ENCODE measurements around the gene FXYD4.

The FXYD4 gene, protein sequence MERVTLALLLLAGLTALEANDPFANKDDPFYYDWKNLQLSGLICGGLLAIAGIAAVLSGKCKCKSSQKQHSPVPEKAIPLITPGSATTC
- long read RNA-seq, result 0 reads

DNA sequence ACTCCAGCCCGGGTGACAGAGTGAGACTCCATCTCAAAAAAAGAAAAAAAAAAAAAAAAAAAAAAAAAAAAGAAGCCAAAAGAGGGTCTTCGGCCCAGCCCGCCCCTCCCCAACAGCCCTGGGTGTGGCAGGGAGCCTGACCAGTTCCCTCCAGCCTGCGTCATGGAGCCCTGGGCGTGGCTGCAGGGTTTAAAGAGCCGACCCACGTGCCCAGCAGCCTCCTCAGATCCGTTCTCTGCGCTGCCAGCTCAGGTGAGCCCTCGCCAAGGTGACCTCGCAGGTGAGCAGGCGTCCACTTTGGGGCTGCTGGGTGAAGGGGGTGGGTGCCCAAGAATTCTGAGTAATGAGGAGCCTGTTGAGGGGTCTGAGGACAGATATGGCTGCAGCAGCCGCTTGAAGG is at the start of gene FXYD4:
TSS of gene FXYD4 (plus strand) at position 219 of the 400 bp plus-strand sequence. CDS start 2,111 bp downstream, outside the sequence.
- no peak for DNase-seq (ENCODE audit: low read depth in 1 of 2, low spot score in 1 of 2)
- no peak within 1 kb of the TSS for H3K4me3 ChIP-seq (replicated peaks; ENCODE audit: insufficient read depth, low read length)
- H3K27ac ChIP-seq (replicated peaks), result no peak within 1 kb of the TSS
- TF ChIP-seq, protein P1, sequence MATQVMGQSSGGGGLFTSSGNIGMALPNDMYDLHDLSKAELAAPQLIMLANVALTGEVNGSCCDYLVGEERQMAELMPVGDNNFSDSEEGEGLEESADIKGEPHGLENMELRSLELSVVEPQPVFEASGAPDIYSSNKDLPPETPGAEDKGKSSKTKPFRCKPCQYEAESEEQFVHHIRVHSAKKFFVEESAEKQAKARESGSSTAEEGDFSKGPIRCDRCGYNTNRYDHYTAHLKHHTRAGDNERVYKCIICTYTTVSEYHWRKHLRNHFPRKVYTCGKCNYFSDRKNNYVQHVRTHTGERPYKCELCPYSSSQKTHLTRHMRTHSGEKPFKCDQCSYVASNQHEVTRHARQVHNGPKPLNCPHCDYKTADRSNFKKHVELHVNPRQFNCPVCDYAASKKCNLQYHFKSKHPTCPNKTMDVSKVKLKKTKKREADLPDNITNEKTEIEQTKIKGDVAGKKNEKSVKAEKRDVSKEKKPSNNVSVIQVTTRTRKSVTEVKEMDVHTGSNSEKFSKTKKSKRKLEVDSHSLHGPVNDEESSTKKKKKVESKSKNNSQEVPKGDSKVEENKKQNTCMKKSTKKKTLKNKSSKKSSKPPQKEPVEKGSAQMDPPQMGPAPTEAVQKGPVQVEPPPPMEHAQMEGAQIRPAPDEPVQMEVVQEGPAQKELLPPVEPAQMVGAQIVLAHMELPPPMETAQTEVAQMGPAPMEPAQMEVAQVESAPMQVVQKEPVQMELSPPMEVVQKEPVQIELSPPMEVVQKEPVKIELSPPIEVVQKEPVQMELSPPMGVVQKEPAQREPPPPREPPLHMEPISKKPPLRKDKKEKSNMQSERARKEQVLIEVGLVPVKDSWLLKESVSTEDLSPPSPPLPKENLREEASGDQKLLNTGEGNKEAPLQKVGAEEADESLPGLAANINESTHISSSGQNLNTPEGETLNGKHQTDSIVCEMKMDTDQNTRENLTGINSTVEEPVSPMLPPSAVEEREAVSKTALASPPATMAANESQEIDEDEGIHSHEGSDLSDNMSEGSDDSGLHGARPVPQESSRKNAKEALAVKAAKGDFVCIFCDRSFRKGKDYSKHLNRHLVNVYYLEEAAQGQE (IDR thresholded peaks at IDR 0.05; ENCODE audit: insufficient replicate concordance, low read depth), result no peak
- no peak for TF ChIP-seq SPI1 (IDR thresholded peaks at IDR 0.05; ENCODE audit: borderline replicate concordance, low read depth)
- TF ChIP-seq, protein P2, sequence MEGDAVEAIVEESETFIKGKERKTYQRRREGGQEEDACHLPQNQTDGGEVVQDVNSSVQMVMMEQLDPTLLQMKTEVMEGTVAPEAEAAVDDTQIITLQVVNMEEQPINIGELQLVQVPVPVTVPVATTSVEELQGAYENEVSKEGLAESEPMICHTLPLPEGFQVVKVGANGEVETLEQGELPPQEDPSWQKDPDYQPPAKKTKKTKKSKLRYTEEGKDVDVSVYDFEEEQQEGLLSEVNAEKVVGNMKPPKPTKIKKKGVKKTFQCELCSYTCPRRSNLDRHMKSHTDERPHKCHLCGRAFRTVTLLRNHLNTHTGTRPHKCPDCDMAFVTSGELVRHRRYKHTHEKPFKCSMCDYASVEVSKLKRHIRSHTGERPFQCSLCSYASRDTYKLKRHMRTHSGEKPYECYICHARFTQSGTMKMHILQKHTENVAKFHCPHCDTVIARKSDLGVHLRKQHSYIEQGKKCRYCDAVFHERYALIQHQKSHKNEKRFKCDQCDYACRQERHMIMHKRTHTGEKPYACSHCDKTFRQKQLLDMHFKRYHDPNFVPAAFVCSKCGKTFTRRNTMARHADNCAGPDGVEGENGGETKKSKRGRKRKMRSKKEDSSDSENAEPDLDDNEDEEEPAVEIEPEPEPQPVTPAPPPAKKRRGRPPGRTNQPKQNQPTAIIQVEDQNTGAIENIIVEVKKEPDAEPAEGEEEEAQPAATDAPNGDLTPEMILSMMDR (IDR thresholded peaks at IDR 0.05; ENCODE audit: insufficient read depth, low read length), result no peak
- TF ChIP-seq GABPA (IDR thresholded peaks at IDR 0.05; ENCODE audit: low read depth), result no peak
- TF ChIP-seq POLR2AphosphoS5 (IDR thresholded peaks at IDR 0.05; ENCODE audit: low read depth), result no peak
- H3K27me3 ChIP-seq (ENCODE audit: insufficient read depth, poor library complexity, severe bottlenecking), result no peaks in the 10 kb centered on the region

DNA sequence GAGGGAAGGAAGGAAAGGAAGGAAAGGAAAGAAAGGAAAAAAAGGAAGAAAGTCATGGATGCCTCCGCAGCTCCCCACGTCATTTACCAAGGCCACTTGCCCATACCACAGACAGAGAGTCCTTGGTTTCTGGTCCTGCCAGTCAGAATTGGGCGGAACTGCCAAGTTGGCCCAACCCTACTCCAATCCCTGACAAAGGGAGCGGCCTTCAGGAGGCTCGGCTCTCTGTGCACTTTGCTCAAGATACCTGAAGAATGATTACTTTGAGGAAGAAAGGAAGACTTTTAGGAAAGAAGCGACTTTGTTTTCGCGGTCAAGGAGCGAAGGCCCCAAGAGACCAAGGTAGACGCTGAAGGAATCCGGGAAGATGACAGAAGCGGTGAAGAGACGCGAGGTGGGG is 49.1 kb upstream of the FXYD4 start:
- Histone ChIP-seq H3K27ac (replicated peaks) (no peak overlapping the region), H3K27me3 (ENCODE audit: insufficient read depth, poor library complexity, severe bottlenecking) (no peaks in the 10 kb centered on the region), H3K4me3 (replicated peaks; ENCODE audit: insufficient read depth, low read length) (no peak overlapping the region)
- TF ChIP-seq GABPA (IDR thresholded peaks at IDR 0.05; ENCODE audit: low read depth), result no peak
- no peak for DNase-seq (ENCODE audit: low read depth in 1 of 2, low spot score in 1 of 2)

DNA sequence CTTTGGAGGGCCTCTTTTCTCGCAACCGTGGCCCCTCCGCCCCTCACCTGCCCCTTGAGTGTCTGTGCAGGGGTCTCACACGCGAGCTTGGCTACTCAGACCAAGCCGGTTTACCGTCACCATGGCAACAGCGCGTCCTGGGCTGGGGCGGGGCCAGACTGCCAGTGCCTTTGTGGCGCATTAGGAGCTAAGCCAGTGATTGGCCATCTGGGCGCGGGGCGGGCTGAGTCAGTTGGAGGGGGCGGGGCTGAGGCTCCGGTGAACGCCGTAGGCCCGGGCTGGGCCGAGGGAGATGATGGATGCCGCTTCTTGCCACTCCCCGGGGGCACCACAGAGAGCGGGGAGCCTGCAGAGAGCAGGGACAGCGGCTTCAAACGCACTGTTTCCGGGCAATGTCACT is 48.7 kb upstream of the FXYD4 start:
- Histone ChIP-seq H3K27ac (replicated peaks) (no peak overlapping the region), H3K4me3 (replicated peaks; ENCODE audit: insufficient read depth, low read length) (no peak overlapping the region), H3K27me3 (ENCODE audit: insufficient read depth, poor library complexity, severe bottlenecking) (no peaks in the 10 kb centered on the region)
- DNase-seq (ENCODE audit: low read depth in 1 of 2, low spot score in 1 of 2), result no peak
- TF ChIP-seq POLR2AphosphoS5 (IDR thresholded peaks at IDR 0.05; ENCODE audit: low read depth), result no peak
- TF ChIP-seq SPI1 (IDR thresholded peaks at IDR 0.05; ENCODE audit: borderline replicate concordance, low read depth), result no peak
- TF ChIP-seq GABPA (IDR thresholded peaks at IDR 0.05; ENCODE audit: low read depth), result no peak
- TF ChIP-seq, protein P2 (IDR thresholded peaks at IDR 0.05; ENCODE audit: insufficient read depth, low read length), result no peak
- TF ChIP-seq, protein P1 (IDR thresholded peaks at IDR 0.05; ENCODE audit: insufficient replicate concordance, low read depth), result no peak

DNA sequence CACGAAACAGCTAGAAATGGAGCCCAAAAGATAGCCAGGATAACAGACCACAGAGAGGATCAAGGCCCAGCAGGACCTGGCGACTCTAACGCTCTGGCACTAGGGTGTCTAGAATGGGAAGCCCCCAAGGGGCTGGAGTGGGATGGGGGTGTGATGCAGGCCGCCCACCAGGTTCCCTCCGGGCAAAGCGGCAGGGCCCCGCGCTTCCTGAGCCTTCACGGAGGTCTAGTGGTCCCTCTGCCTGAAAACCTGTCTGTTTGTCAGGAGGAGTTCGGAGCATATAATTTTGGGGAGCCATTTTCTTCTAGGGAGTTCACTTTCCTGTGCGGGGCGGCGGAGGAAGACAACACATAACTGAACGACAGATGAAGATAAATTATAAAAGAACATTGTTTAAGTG is 48.2 kb upstream of the FXYD4 start:
- DNase-seq (ENCODE audit: low read depth in 1 of 2, low spot score in 1 of 2), result no peak
- TF ChIP-seq GABPA (IDR thresholded peaks at IDR 0.05; ENCODE audit: low read depth), result no peak

DNA sequence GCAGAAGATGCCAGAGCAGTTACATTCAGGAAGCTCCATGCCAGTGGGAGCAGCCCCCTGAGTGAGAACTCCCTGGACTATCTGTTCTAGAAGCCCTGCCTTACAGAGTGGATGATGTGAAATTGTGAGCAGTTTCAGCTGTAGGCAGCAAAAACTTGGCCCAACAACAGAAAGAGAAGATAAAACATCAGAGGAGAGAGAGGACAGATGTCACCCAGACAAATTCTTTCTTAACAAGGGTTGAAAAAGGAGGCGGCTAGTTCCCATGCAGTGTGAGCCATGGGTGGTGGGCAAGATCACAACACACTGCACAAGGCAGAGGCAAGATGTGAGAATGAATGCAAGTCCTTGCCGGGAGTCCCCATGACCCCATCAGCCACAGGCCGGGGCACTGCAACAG is 46.6 kb upstream of the FXYD4 start:
- TF ChIP-seq, protein P2 (IDR thresholded peaks at IDR 0.05; ENCODE audit: insufficient read depth, low read length), result no peak
- TF ChIP-seq, protein P1 (IDR thresholded peaks at IDR 0.05; ENCODE audit: insufficient replicate concordance, low read depth), result no peak
- TF ChIP-seq GABPA (IDR thresholded peaks at IDR 0.05; ENCODE audit: low read depth) (no peak), SPI1 (IDR thresholded peaks at IDR 0.05; ENCODE audit: borderline replicate concordance, low read depth) (no peak), POLR2AphosphoS5 (IDR thresholded peaks at IDR 0.05; ENCODE audit: low read depth) (no peak)
- H3K27me3 ChIP-seq (ENCODE audit: insufficient read depth, poor library complexity, severe bottlenecking), result no peaks in the 10 kb centered on the region
- DNase-seq (ENCODE audit: low read depth in 1 of 2, low spot score in 1 of 2), result no peak
- no peak overlapping the region for H3K27ac ChIP-seq (replicated peaks)
- no peak overlapping the region for H3K4me3 ChIP-seq (replicated peaks; ENCODE audit: insufficient read depth, low read length)

More for the DNA sequence above, 48.2 kb upstream of the FXYD4 start:
- Histone ChIP-seq H3K27ac (replicated peaks) (no peak overlapping the region), H3K4me3 (replicated peaks; ENCODE audit: insufficient read depth, low read length) (no peak overlapping the region), H3K27me3 (ENCODE audit: insufficient read depth, poor library complexity, severe bottlenecking) (no peaks in the 10 kb centered on the region)
